Endothelial cell of umbilical vein (primary cell): ENCODE measurements around the gene AUH. TPM values are rescaled to one million over a fixed set of nuclear protein-coding genes. Genes with fewer than 3 reads are reported as not detected.

ENCODE experiments used
- BruUV-seq: library from RNA; stranded (reverse); fragments of 400-500 nt; replicated peaks from 2 replicates; lab custom pipeline; 2021; lab: Mats Ljungman, UMichigan
- CTCF ChIA-PET: fragments of 300-600, 350-600 bp; sonication (Branson Sonifier 250); formaldehyde crosslinking; loops from one replicate; lab custom pipeline; 2021; ENCODE audit warnings: antibody characterized with exemption, inconsistent platforms; lab: Charles Lee
- POLR2A ChIA-PET: fragments of 300-600, 350-600 bp; sonication (Branson Sonifier 250); formaldehyde crosslinking; loops from one replicate; lab custom pipeline; 2021; ENCODE audit warnings: antibody characterized with exemption, inconsistent platforms; lab: Charles Lee
- DNase-seq: peaks from one replicate; pipeline ENCODE4 v3.0.0-alpha.2; 2011; ENCODE audit warnings: low read depth, low spot score
- FAIRE-seq: peaks from 2 replicates; lab custom pipeline; 2011; peaks lifted over from hg19 to GRCh38; lab: Jason Lieb, UNC
- H2AFZ ChIP-seq: 2 replicates; pipeline ENCODE4 v1.6.0; 2012; ENCODE audit warnings: low read depth, low read length, control low read depth, inconsistent platforms
- H3K27ac ChIP-seq: 2 replicates; pipeline ENCODE4 v1.5.1; 2011; ENCODE audit warnings: low read depth, mild to moderate bottlenecking, control low read depth, low read length, moderate library complexity; ENCODE audit not compliant: insufficient read depth
- H3K27me3 ChIP-seq, 2 experiments: 2 replicates each; pipeline versions ENCODE4 v1.6.0 to v1.6.1; 2011; ENCODE audit warnings: low read length in 2 of 2, mixed read lengths in 1 of 2; ENCODE audit not compliant: control insufficient read depth in 2 of 2, insufficient read depth in 2 of 2
- H3K36me3 ChIP-seq, 2 experiments: 2 replicates in 1 of 2; 3 replicates in 1 of 2; pipeline ENCODE4 v1.5.1; 2011; ENCODE audit warnings: low read length in 2 of 2, mild to moderate bottlenecking in 1 of 2, moderate library complexity in 1 of 2; ENCODE audit not compliant: control insufficient read depth in 2 of 2, insufficient read depth in 2 of 2; ENCODE audit errors: extremely low read depth in 1 of 2
- H3K4me1 ChIP-seq: 3 replicates; pipeline ENCODE4 v1.5.1; 2011; ENCODE audit warnings: mild to moderate bottlenecking, low read length; ENCODE audit not compliant: control insufficient read depth, insufficient read depth; ENCODE audit errors: extremely low read depth
- H3K4me2 ChIP-seq: 2 replicates; pipeline ENCODE4 v1.6.1; 2011; ENCODE audit warnings: low read length, control low read depth, mixed read lengths; ENCODE audit not compliant: insufficient read depth
- H3K4me3 ChIP-seq, 3 experiments: fragments of 200-600 bp in 1 of 3; sonication (generic), shearing (Covaris generic) in 1 of 3; replicated peaks in 1 of 3; 2 replicates each; pipeline ENCODE4 v1.5.1; 2011 to 2016; ENCODE audit warnings: control low read depth in 3 of 3, low read length in 3 of 3, mild to moderate bottlenecking in 2 of 3, inconsistent platforms in 1 of 3, low read depth in 1 of 3, moderate library complexity in 1 of 3; ENCODE audit not compliant: insufficient read depth in 1 of 3
- H3K79me2 ChIP-seq: 2 replicates; pipeline ENCODE4 v1.6.0; 2012; ENCODE audit warnings: low read length, inconsistent platforms; ENCODE audit not compliant: control insufficient read depth, insufficient read depth
- H3K9ac ChIP-seq: replicated peaks from 2 replicates; pipeline ENCODE3; 2011; ENCODE audit warnings: low read length, control low read depth; ENCODE audit not compliant: insufficient read depth; ENCODE audit errors: extremely low read depth
- H3K9me1 ChIP-seq: replicated peaks from 3 replicates; pipeline ENCODE4 v1.6.0; 2011; ENCODE audit warnings: mild to moderate bottlenecking, low read length; ENCODE audit not compliant: control insufficient read depth, insufficient read depth; ENCODE audit errors: extremely low read depth
- H3K9me3 ChIP-seq: replicated peaks from 2 replicates; pipeline ENCODE4 v1.5.1; 2012; ENCODE audit warnings: low read length, inconsistent platforms; ENCODE audit not compliant: control insufficient read depth, insufficient read depth
- H4K20me1 ChIP-seq: replicated peaks from 2 replicates; pipeline ENCODE3; 2011; ENCODE audit warnings: mild to moderate bottlenecking, low read length; ENCODE audit not compliant: control insufficient read depth, insufficient read depth; ENCODE audit errors: extremely low read depth
- CTCF ChIP-seq, 2 donors: IDR thresholded peaks; 1 replicate in 1 of 2; 2 replicates in 1 of 2; pipeline ENCODE4 v1.5.1; 2011; ENCODE audit warnings: low read length in 2 of 2, mild to moderate bottlenecking in 2 of 2, moderate library complexity in 2 of 2, control low read depth in 1 of 2, inconsistent platforms in 1 of 2, low read depth in 1 of 2; ENCODE audit not compliant: insufficient read depth in 1 of 2; ENCODE audit errors: extremely low read depth in 1 of 2
- EZH2 ChIP-seq: IDR thresholded peaks from 2 replicates; pipeline ENCODE4 v1.6.1; 2012; ENCODE audit warnings: borderline replicate concordance, low read depth, mild to moderate bottlenecking, moderate library complexity, low read length, inconsistent platforms; ENCODE audit not compliant: severe bottlenecking
- FOS ChIP-seq: IDR thresholded peaks from 2 replicates; pipeline ENCODE4 v1.6.1; 2011; ENCODE audit warnings: mild to moderate bottlenecking, low read length, moderate library complexity, borderline replicate concordance; ENCODE audit not compliant: insufficient read depth
- GATA2 ChIP-seq: IDR thresholded peaks from 2 replicates; pipeline ENCODE4 v1.7.0; 2011; ENCODE audit warnings: low read depth, mild to moderate bottlenecking, moderate library complexity, mixed read lengths, low read length; ENCODE audit not compliant: insufficient read length, insufficient read depth
- JUN ChIP-seq: IDR thresholded peaks from 2 replicates; pipeline ENCODE4 v1.6.1; 2011; ENCODE audit warnings: borderline replicate concordance, low read depth; ENCODE audit not compliant: insufficient read length, insufficient read depth
- MAX ChIP-seq: IDR thresholded peaks from 2 replicates; pipeline ENCODE4 v1.6.1; 2011; ENCODE audit not compliant: insufficient read depth, insufficient read length
- MYC ChIP-seq: IDR thresholded peaks from one replicate; pipeline ENCODE4 v1.6.1; 2011; ENCODE audit warnings: mild to moderate bottlenecking, low read depth, low read length
- POLR2A ChIP-seq: IDR thresholded peaks from 2 replicates; pipeline ENCODE4 v1.6.1; 2012; ENCODE audit warnings: low read depth, mild to moderate bottlenecking, control low read depth, low read length
- POLR2AphosphoS5 ChIP-seq: IDR thresholded peaks from 2 replicates; pipeline ENCODE4 v1.6.1; 2012; ENCODE audit warnings: low read depth, mild to moderate bottlenecking, control low read depth, low read length, moderate library complexity; ENCODE audit not compliant: insufficient read depth
- dilution Hi-C: fragments of 300-500 bp; cut with MboI; formaldehyde crosslinking; loops from one replicate; pipeline ENCODE4 v1.15.0; 2019; ENCODE audit warnings: low sequenced_read_pairs; ENCODE audit not compliant: extremely low pct_ligation_motif_present
- intact Hi-C: fragments of 100-400 bp; cut with micrococcal nuclease; formaldehyde crosslinking; loops from one replicate; pipeline ENCODE4 v1.10.0; 2022
- polyA plus RNA-seq, 4 experiments: library from polyadenylated mRNA; depleted of rRNA in 3 of 4; stranded (reverse) in 3 of 4; unstranded in 1 of 4; fragments of >200 nt; gene quantifications; 2 replicates each; pipeline versions ENCODE4 v1.2.1 to v1.2.3, GENCODE V29; 2011 to 2012; ENCODE audit warnings: missing spikeins in 1 of 4
- total RNA-seq: library from RNA; stranded (reverse); gene quantifications from 2 replicates; pipeline ENCODE4 v1.2.3, GENCODE V29; 2021

Gene AUH
- total and polyA plus RNA-seq, 2 donors (not counting 3 experiments of a cell fraction or from before 2014, with no cell fraction given): 2.3 to 9.2 TPM

- POLR2A ChIA-PET: no interaction called here
These were observed 194.8 kb downstream of the AUH start for GRCh38 chr9:91166796-91167366.

More at GRCh38 chr9:91166796-91167366, 194.8 kb downstream of the AUH start:
- dilution Hi-C loops (no loop called here), intact Hi-C loops (no loop called here)
- H3K27me3 ChIP-seq: no peaks in the 10 kb centered on the region
- H3K4me2 ChIP-seq: no peak overlapping the region
- no peak overlapping the region for H3K4me3 ChIP-seq
- TF ChIP-seq MAX: no peak
- TF ChIP-seq POLR2AphosphoS5: no peak
- TF ChIP-seq MYC: no peak
- no peak for TF ChIP-seq POLR2A
- TF ChIP-seq EZH2: no peak
- TF ChIP-seq JUN: no peak
- no peak for TF ChIP-seq CTCF (IDR thresholded peaks at IDR 0.05; ENCODE audit: extremely low read depth in 1 of 2, insufficient read depth in 1 of 2, low read depth in 1 of 2, low read length in 2 of 2)
- TF ChIP-seq GATA2: no peak
- TF ChIP-seq FOS: no peak
- H3K9me3 ChIP-seq: no peaks in the 10 kb centered on the region
- no peak overlapping the region for H3K9ac ChIP-seq
- peaks cover 15% of the 10 kb centered on the region for H3K4me1 ChIP-seq
- FAIRE-seq (no peak), DNase-seq (no peak)
- H4K20me1 ChIP-seq: no peaks in the 10 kb centered on the region
- no peaks in the 10 kb centered on the region for H3K9me1 ChIP-seq
- no peaks in the 10 kb centered on the region for H3K79me2 ChIP-seq
- CTCF ChIA-PET: no interaction called here
- no peak overlapping the region for H3K27ac ChIP-seq
- BruUV-seq: no TSS peak
- no peak overlapping the region for H2AFZ ChIP-seq
- H3K36me3 ChIP-seq: no peaks in the 10 kb centered on the region
